ENCODE data around the gene TMTC4.
"Not testable (repeated sequence)": the region's sequence is repeated elsewhere in the genome, so short reads cannot be mapped to it uniquely, and the experiment has no call there.

Gene TMTC4

GRCh38 chr13:100674572-100674871 is at the start of gene TMTC4:
TSS of gene TMTC4 (minus strand) at chr13:100674795. CDS start at chr13:100670362, 4,433 bp downstream.
- FAIRE-seq, result no peak

- FAIRE-seq, result no peak
Observed at GRCh38 chr13:100722517-100722916, 47.9 kb upstream of the TMTC4 start.

- peak; percentile 65 for FAIRE-seq
Observed at GRCh38 chr13:100721885-100722512, 47.4 kb upstream of the TMTC4 start.

- no peak for FAIRE-seq
Observed at GRCh38 chr13:100715604-100716003, 41.0 kb upstream of the TMTC4 start.

GRCh38 chr13:100714478-100714877 is 39.9 kb upstream of the TMTC4 start:
- FAIRE-seq, result no peak

GRCh38 chr13:100710176-100710575 is 35.6 kb upstream of the TMTC4 start:
- FAIRE-seq, result no peak

GRCh38 chr13:100707818-100708740 is 33.5 kb upstream of the TMTC4 start:
- no peak for FAIRE-seq

GRCh38 chr13:100698331-100698730 is 23.7 kb upstream of the TMTC4 start:
- FAIRE-seq, result not testable (repeated sequence)

- FAIRE-seq, result no peak
Observed at GRCh38 chr13:100695509-100695773, 20.8 kb upstream of the TMTC4 start.

GRCh38 chr13:100694722-100695508 is 20.3 kb upstream of the TMTC4 start:
- FAIRE-seq, result no peak

- FAIRE-seq, result no peak
Observed at GRCh38 chr13:100689191-100689590, 14.6 kb upstream of the TMTC4 start.

- no peak for FAIRE-seq
Observed at GRCh38 chr13:100680131-100680530, 5.5 kb upstream of the TMTC4 start.

- not testable (repeated sequence) for FAIRE-seq
Observed at GRCh38 chr13:100677128-100677527, 2.5 kb upstream of the TMTC4 start.

GRCh38 chr13:100675661-100676129 is 1.1 kb upstream of the TMTC4 start:
- no peak for FAIRE-seq

- no peak for FAIRE-seq
Observed at GRCh38 chr13:100674872-100675660, 471 bp upstream of the TMTC4 start.

- no peak for FAIRE-seq
Observed at GRCh38 chr13:100673713-100674571, 653 bp downstream of the TMTC4 start.

GRCh38 chr13:100673376-100673712 is 1.3 kb downstream of the TMTC4 start:
- no peak for FAIRE-seq

GRCh38 chr13:100671389-100672182 is 3.0 kb downstream of the TMTC4 start:
- FAIRE-seq, result no peak

- FAIRE-seq, result no peak
Observed at GRCh38 chr13:100668408-100668807, 6.2 kb downstream of the TMTC4 start.

GRCh38 chr13:100667894-100668293 is 6.7 kb downstream of the TMTC4 start:
- FAIRE-seq, result no peak

- FAIRE-seq, result no peak
Observed at GRCh38 chr13:100666124-100666523, 8.5 kb downstream of the TMTC4 start.

Data from TTC549 (cell line).